ENCODE data around the gene RNF152. TPM values are rescaled to one million over a fixed set of nuclear protein-coding genes. Genes with fewer than 3 reads are reported as not detected.
"Not testable (repeated sequence)": the region's sequence is repeated elsewhere in the genome, so short reads cannot be mapped to it uniquely, and the experiment has no call there.

Gene RNF152
- total RNA-seq, 5 donors from 2014 or later (not counting 1 experiment from before 2014, with no cell fraction given): 0.23 to 0.78 (median 0.51) TPM

DNA sequence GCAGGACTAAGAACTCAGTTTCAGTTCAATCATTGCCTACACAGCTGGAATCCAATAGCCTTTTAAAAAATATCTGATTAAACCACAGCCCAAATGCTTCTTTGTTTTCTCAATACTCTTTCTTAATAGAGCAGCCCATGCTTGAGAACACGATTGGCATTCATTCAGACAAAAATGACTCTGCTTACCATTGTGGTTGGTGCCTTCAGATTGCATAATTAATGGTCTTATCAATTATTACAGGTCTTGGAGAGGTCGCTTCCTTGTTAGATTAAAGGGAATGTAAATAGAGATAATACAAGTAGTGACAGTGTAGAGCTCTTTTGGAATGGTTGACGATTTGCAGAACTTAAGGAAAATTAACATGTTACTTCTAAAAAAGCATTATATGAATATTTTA, 107.2 kb downstream of the RNF152 start:
- H3K4me3 ChIP-seq (ENCODE audit: control insufficient read depth in 1 of 2, extremely low read depth in 1 of 2, low read length in 1 of 2): no peak overlapping the region
- ATAC-seq (replicated peaks in 1 of 4): no peak
- ChIA-PET CTCF (no interaction called here), POLR2A (no interaction called here)
- H3K27me3 ChIP-seq (replicated peaks in 1 of 2; ENCODE audit: control insufficient read depth in 2 of 2, extremely low read depth in 1 of 2, insufficient read depth in 2 of 2, low read length in 1 of 2): peaks cover 0 to 3% of the 10 kb centered on the region in 2 experiments
- WGBS (ENCODE audit: insufficient coverage): no CpG with 5 or more reads among the region's 3 CpGs
- no peaks in the 10 kb centered on the region for H3K36me3 ChIP-seq (ENCODE audit: control insufficient read depth in 2 of 2, extremely low read depth in 1 of 2, insufficient read depth in 1 of 2, low read length in 1 of 2)
- no peak overlapping the region for H3K27ac Mint-ChIP-seq
- peaks cover 1 to 8% of the 10 kb centered on the region in 2 donors for H3K27me3 Mint-ChIP-seq
- no peaks in the 10 kb centered on the region for H3K36me3 Mint-ChIP-seq
- no peak overlapping the region for H3K4me3 Mint-ChIP-seq
- peaks cover 4 to 17% (median 9%) of the 10 kb centered on the region in 3 donors for H3K9me3 Mint-ChIP-seq
- DNase-seq: no peak
- H3K9me3 ChIP-seq: no peaks in the 10 kb centered on the region
- H3K27ac ChIP-seq (ENCODE audit: low read length): no peak overlapping the region
- no peaks in the 10 kb centered on the region for H3K4me1 ChIP-seq (ENCODE audit: control insufficient read depth in 1 of 2, extremely low read depth in 1 of 2, insufficient read depth in 2 of 2, low read length in 2 of 2)
- H3K4me1 Mint-ChIP-seq: peaks cover 0 to 2% (median 0%) of the 10 kb centered on the region in 3 donors

DNA sequence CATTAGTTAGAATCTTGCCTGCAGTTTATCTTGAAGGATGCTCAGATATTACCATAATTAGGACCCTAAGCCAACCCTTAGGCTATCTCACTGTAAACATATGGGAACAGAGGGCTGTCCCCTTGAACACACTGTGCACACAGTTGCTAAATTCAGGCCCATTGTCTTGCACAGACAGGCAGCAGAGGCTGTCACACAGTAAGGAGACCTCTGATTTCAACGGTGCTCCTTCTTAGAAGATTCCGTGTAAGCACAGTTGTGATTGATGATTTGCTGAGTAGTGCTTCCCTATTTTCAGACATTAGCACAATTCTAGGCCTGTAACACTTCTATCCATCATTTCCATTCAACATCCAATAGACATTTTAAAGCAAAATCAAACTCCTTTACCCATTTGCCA, 108.0 kb downstream of the RNF152 start:
- no peak overlapping the region for H3K27ac Mint-ChIP-seq

DNA sequence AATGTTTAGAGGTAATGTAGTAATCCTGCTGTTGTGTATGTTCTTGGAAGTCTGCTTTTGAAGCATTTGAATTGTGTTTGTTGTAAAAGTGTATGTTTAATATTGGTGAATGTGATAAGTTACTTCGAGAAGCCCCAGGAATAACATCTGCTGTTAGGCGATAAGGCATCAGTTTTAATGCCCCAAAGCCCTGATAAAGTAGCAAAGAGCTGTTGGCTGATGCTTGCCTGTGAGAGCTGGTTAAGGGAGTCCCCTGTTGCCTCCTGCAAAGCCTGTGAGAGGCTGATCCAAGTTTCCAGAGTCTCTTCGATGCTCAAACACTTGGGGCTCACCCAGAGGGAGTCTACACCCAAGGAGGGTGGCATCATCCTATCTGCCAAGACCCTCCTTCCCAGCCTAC, 110.3 kb downstream of the RNF152 start:
- Histone ChIP-seq H3K4me3 (ENCODE audit: control insufficient read depth in 1 of 2, extremely low read depth in 1 of 2, low read length in 1 of 2) (no peak overlapping the region), H3K4me1 (ENCODE audit: control insufficient read depth in 1 of 2, extremely low read depth in 1 of 2, insufficient read depth in 2 of 2, low read length in 2 of 2) (no peaks in the 10 kb centered on the region), H3K36me3 (ENCODE audit: control insufficient read depth in 2 of 2, extremely low read depth in 1 of 2, insufficient read depth in 1 of 2, low read length in 1 of 2) (no peaks in the 10 kb centered on the region), H3K9me3 (no peaks in the 10 kb centered on the region), H3K27me3 (replicated peaks in 1 of 2; ENCODE audit: control insufficient read depth in 2 of 2, extremely low read depth in 1 of 2, insufficient read depth in 2 of 2, low read length in 1 of 2) (peaks cover 0 to 3% of the 10 kb centered on the region in 2 experiments), H3K27ac (ENCODE audit: low read length) (no peak overlapping the region)
- Mint-ChIP-seq H3K4me1 (peaks cover 0 to 2% (median 0%) of the 10 kb centered on the region in 3 donors), H3K4me3 (no peak overlapping the region), H3K27me3 (peaks cover 5 to 8% of the 10 kb centered on the region in 2 donors), H3K27ac (no peak overlapping the region), H3K36me3 (no peaks in the 10 kb centered on the region), H3K9me3 (peaks cover 3 to 14% (median 7%) of the 10 kb centered on the region in 3 donors)
- no peak for ATAC-seq (replicated peaks in 1 of 4)
- ChIA-PET POLR2A (no interaction called here), CTCF (no interaction called here)
- WGBS (ENCODE audit: insufficient coverage): 94% methylated on average over 2 of the region's 3 CpGs
- no peak for DNase-seq

More for the DNA sequence above, 108.0 kb downstream of the RNF152 start:
- DNase-seq: no peak
- H3K4me3 ChIP-seq (ENCODE audit: control insufficient read depth in 1 of 2, extremely low read depth in 1 of 2, low read length in 1 of 2): no peak overlapping the region
- no peak overlapping the region for H3K4me3 Mint-ChIP-seq
- H3K36me3 ChIP-seq (ENCODE audit: control insufficient read depth in 2 of 2, extremely low read depth in 1 of 2, insufficient read depth in 1 of 2, low read length in 1 of 2): no peaks in the 10 kb centered on the region
- whole genome bisulfite sequencing (ENCODE audit: insufficient coverage): no CpG with 5 or more reads among the region's 2 CpGs
- H3K27ac ChIP-seq (ENCODE audit: low read length): no peak overlapping the region
- POLR2A ChIA-PET: no interaction called here
- H3K27me3 ChIP-seq (replicated peaks in 1 of 2; ENCODE audit: control insufficient read depth in 2 of 2, extremely low read depth in 1 of 2, insufficient read depth in 2 of 2, low read length in 1 of 2): peaks cover 0 to 3% of the 10 kb centered on the region in 2 experiments
- H3K4me1 ChIP-seq (ENCODE audit: control insufficient read depth in 1 of 2, extremely low read depth in 1 of 2, insufficient read depth in 2 of 2, low read length in 2 of 2): no peaks in the 10 kb centered on the region
- no peaks in the 10 kb centered on the region for H3K9me3 ChIP-seq
- H3K9me3 Mint-ChIP-seq: peaks cover 4 to 17% (median 9%) of the 10 kb centered on the region in 3 donors
- ATAC-seq (replicated peaks in 1 of 4): no peak
- peaks cover 0 to 2% (median 0%) of the 10 kb centered on the region in 3 donors for H3K4me1 Mint-ChIP-seq
- CTCF ChIA-PET: no interaction called here
- H3K27me3 Mint-ChIP-seq: peaks cover 3 to 5% of the 10 kb centered on the region in 2 donors
- H3K36me3 Mint-ChIP-seq: no peaks in the 10 kb centered on the region

DNA sequence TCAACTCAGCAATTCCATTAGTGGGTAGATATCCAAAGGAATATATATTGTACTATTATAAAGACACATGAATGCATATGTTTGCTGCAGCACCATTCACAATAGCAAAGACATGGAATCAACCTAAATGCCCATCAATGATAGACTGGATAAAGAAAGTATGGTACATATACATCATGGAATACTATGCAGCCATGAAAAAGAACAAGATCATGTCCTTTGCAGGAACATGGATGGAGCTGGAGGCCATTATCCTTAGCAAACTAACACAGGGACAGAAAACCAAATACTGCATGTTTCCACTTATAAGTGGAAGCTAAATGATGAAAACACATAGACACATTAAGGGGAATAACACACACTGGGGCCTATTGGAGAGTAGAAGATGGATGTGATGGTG, 116.6 kb downstream of the RNF152 start:
- ATAC-seq (replicated peaks in 1 of 4); H3K4me3 ChIP-seq (ENCODE audit: control insufficient read depth in 1 of 2, extremely low read depth in 1 of 2, low read length in 1 of 2); POLR2A ChIA-PET; DNase-seq; H3K4me1 Mint-ChIP-seq; H3K36me3 ChIP-seq (ENCODE audit: control insufficient read depth in 2 of 2, extremely low read depth in 1 of 2, insufficient read depth in 1 of 2, low read length in 1 of 2); H3K27me3 Mint-ChIP-seq; H3K27me3 ChIP-seq (replicated peaks in 1 of 2; ENCODE audit: control insufficient read depth in 2 of 2, extremely low read depth in 1 of 2, insufficient read depth in 2 of 2, low read length in 1 of 2); H3K4me3 Mint-ChIP-seq; H3K27ac ChIP-seq (ENCODE audit: low read length); H3K4me1 ChIP-seq (ENCODE audit: control insufficient read depth in 1 of 2, extremely low read depth in 1 of 2, insufficient read depth in 2 of 2, low read length in 2 of 2); CTCF ChIA-PET; H3K27ac Mint-ChIP-seq; H3K36me3 Mint-ChIP-seq; H3K9me3 ChIP-seq: not testable (repeated sequence)
- H3K9me3 Mint-ChIP-seq: peaks cover 10 to 26% (median 18%) of the 10 kb centered on the region in 3 donors

DNA sequence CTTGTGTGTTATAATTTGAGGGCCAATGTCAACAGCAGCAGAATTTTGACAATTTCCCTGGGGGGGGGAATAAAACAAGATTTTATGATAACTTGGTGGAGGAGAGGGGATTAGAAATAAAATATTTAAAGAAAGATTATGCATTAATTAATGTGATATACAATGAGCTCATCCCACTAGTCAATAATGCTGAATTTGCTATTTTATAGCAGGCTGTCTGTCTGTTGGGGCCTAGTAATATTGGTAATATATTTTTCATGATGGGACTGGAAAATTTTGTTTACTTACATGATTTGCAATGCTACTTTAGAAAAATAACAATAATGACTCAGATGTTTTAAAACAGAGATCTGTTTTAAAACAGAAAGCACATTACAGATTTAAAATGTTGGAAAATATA, 118.0 kb downstream of the RNF152 start:
- peaks cover 0 to 9% of the 10 kb centered on the region in 2 donors for H3K27me3 Mint-ChIP-seq
- DNase-seq (no peak), ATAC-seq (replicated peaks in 1 of 4) (no peak)
- Histone ChIP-seq H3K4me1 (ENCODE audit: control insufficient read depth in 1 of 2, extremely low read depth in 1 of 2, insufficient read depth in 2 of 2, low read length in 2 of 2) (no peaks in the 10 kb centered on the region), H3K27ac (ENCODE audit: low read length) (no peak overlapping the region), H3K4me3 (ENCODE audit: control insufficient read depth in 1 of 2, extremely low read depth in 1 of 2, low read length in 1 of 2) (no peak overlapping the region), H3K36me3 (ENCODE audit: control insufficient read depth in 2 of 2, extremely low read depth in 1 of 2, insufficient read depth in 1 of 2, low read length in 1 of 2) (no peaks in the 10 kb centered on the region), H3K27me3 (replicated peaks in 1 of 2; ENCODE audit: control insufficient read depth in 2 of 2, extremely low read depth in 1 of 2, insufficient read depth in 2 of 2, low read length in 1 of 2) (no peaks in the 10 kb centered on the region), H3K9me3 (no peaks in the 10 kb centered on the region)
- H3K4me3 Mint-ChIP-seq: no peak overlapping the region
- H3K27ac Mint-ChIP-seq: no peak overlapping the region
- H3K4me1 Mint-ChIP-seq: no peaks in the 10 kb centered on the region
- H3K36me3 Mint-ChIP-seq: peaks cover 5% of the 10 kb centered on the region
- ChIA-PET CTCF (no interaction called here), POLR2A (interaction anchor here (0.5 to 0.6 kb wide), 2 partner anchors 135 to 1269 kb away, joined by 3 read pairs; no protein-coding TSS in a partner anchor)
- H3K9me3 Mint-ChIP-seq: peaks cover 10 to 26% (median 18%) of the 10 kb centered on the region in 3 donors

DNA sequence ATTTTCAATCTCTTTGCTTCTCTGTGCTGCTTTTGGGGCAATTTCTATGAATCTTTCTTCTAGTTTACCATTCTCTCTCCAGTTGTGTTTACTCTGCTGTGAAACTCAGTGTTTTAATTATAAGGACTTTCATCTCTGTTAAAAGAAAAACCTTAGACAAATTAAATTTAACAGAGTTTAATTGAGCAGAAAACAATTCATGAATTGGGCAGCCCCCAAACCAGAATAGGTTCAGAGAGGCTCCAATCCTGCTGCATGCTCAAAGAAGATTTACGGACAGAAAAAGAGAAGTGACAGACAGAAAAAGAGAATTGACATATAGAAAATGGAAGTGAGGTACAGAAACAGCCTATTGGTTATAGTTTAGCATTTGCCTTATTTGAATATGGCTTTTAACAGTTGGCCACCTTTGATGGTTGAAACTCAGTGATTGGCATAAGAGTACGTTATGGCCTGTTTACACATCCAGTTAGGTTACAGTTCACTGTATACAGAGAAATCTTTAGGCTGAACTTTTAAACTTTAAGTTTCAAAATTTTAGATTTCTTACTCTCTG, 120.4 kb downstream of the RNF152 start:
- Mint-ChIP-seq H3K27ac (no peak overlapping the region), H3K9me3 (peaks cover 10 to 20% (median 10%) of the 10 kb centered on the region in 3 donors), H3K4me3 (no peak overlapping the region), H3K4me1 (no peaks in the 10 kb centered on the region), H3K27me3 (peaks cover 2 to 9% of the 10 kb centered on the region in 2 donors), H3K36me3 (peaks cover 5% of the 10 kb centered on the region)
- ChIA-PET POLR2A (no interaction called here), CTCF (no interaction called here)
- no peak overlapping the region for H3K4me3 ChIP-seq (ENCODE audit: control insufficient read depth in 1 of 2, extremely low read depth in 1 of 2, low read length in 1 of 2)
- H3K9me3 ChIP-seq: no peaks in the 10 kb centered on the region
- no peaks in the 10 kb centered on the region for H3K27me3 ChIP-seq (replicated peaks in 1 of 2; ENCODE audit: control insufficient read depth in 2 of 2, extremely low read depth in 1 of 2, insufficient read depth in 2 of 2, low read length in 1 of 2)
- no peak overlapping the region for H3K27ac ChIP-seq (ENCODE audit: low read length)
- DNase-seq (no peak), ATAC-seq (replicated peaks in 1 of 4) (no peak)
- no peaks in the 10 kb centered on the region for H3K4me1 ChIP-seq (ENCODE audit: control insufficient read depth in 1 of 2, extremely low read depth in 1 of 2, insufficient read depth in 2 of 2, low read length in 2 of 2)
- 91% methylated on average over 1 of the region's 2 CpGs for WGBS (ENCODE audit: insufficient coverage)
- no peaks in the 10 kb centered on the region for H3K36me3 ChIP-seq (ENCODE audit: control insufficient read depth in 2 of 2, extremely low read depth in 1 of 2, insufficient read depth in 1 of 2, low read length in 1 of 2)

DNA sequence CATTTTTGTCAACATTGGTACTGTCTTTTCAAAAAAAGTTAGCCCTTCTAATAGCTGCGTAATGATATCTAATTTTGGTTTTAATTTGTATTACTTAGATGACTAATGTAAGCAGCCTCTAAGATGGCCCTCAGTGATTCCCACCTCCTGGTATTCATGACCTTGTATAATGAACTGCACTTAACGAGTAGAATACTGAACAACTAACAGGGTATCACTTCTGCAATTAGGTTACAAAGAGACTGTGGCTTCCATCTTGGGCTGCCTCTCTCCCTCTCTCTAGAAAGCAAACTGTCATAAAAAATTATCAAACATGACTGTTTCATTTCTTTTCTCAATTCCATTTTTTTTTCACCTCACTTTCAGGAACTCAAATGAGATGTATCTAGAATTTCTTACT, 120.9 kb downstream of the RNF152 start:
- no peaks in the 10 kb centered on the region for H3K9me3 ChIP-seq
- no CpG with 5 or more reads among the region's 2 CpGs for WGBS (ENCODE audit: insufficient coverage)
- H3K36me3 ChIP-seq (ENCODE audit: control insufficient read depth in 2 of 2, extremely low read depth in 1 of 2, insufficient read depth in 1 of 2, low read length in 1 of 2): no peaks in the 10 kb centered on the region
- H3K27me3 Mint-ChIP-seq: peaks cover 2 to 9% of the 10 kb centered on the region in 2 donors
- H3K36me3 Mint-ChIP-seq: peaks cover 5% of the 10 kb centered on the region
- H3K27ac Mint-ChIP-seq: no peak overlapping the region
- H3K27me3 ChIP-seq (replicated peaks in 1 of 2; ENCODE audit: control insufficient read depth in 2 of 2, extremely low read depth in 1 of 2, insufficient read depth in 2 of 2, low read length in 1 of 2): no peaks in the 10 kb centered on the region
- no peaks in the 10 kb centered on the region for H3K4me1 ChIP-seq (ENCODE audit: control insufficient read depth in 1 of 2, extremely low read depth in 1 of 2, insufficient read depth in 2 of 2, low read length in 2 of 2)
- no peak overlapping the region for H3K4me3 ChIP-seq (ENCODE audit: control insufficient read depth in 1 of 2, extremely low read depth in 1 of 2, low read length in 1 of 2)
- ChIA-PET CTCF (no interaction called here), POLR2A (no interaction called here)
- ATAC-seq (replicated peaks in 1 of 4) (no peak), DNase-seq (no peak)
- no peaks in the 10 kb centered on the region for H3K4me1 Mint-ChIP-seq
- peaks cover 10 to 19% (median 10%) of the 10 kb centered on the region in 3 donors for H3K9me3 Mint-ChIP-seq
- H3K4me3 Mint-ChIP-seq: no peak overlapping the region
- H3K27ac ChIP-seq (ENCODE audit: low read length): no peak overlapping the region

All from T-cell (primary cell).